AG04449 (cell line): ENCODE results near the gene LPAR1.

Experiments
- CTCF ChIA-PET: fragments of 350-600 bp; formaldehyde crosslinking; extraction: SDS; loops from one replicate; lab custom pipeline; 2021; ENCODE audit warnings: antibody characterized with exemption; lab: Yijun Ruan, JAX
- POLR2A ChIA-PET: fragments of 400-600, 350-600 bp; formaldehyde crosslinking; extraction: SDS; loops from one replicate; lab custom pipeline; 2020; ENCODE audit warnings: antibody characterized with exemption, inconsistent platforms; lab: Yijun Ruan, JAX
- DNase-seq: peaks from one replicate; pipeline ENCODE4 v3.0.0-alpha.2; 2010; ENCODE audit warnings: low read depth, low spot score
- H3K4me3 ChIP-seq: 2 replicates; pipeline ENCODE4 v1.5.1; 2011; ENCODE audit warnings: low read depth, mild to moderate bottlenecking, control low read depth, low read length
- CTCF ChIP-seq: IDR thresholded peaks from one replicate; pipeline ENCODE4 v1.5.1; 2011; ENCODE audit warnings: mild to moderate bottlenecking, moderate library complexity, low read length, control low read depth, inconsistent platforms; ENCODE audit not compliant: insufficient read depth; ENCODE audit errors: missing control alignments

The LPAR1 gene

GRCh38 chr9:111041902-111042301 lies 3.6 kb upstream of the LPAR1 start:
- H3K4me3 ChIP-seq = no peak overlapping the region
- TF ChIP-seq CTCF = no peak
- POLR2A ChIA-PET = no interaction called here
- DNase-seq = no peak
- CTCF ChIA-PET = interaction anchor here (2.2 kb wide), 1 partner anchor 8 kb away, joined by 5 read pairs; no protein-coding TSS in a partner anchor

- H3K4me3 ChIP-seq = no peak overlapping the region
- TF ChIP-seq CTCF = no peak
- ChIA-PET POLR2A (no interaction called here), CTCF (interaction anchor here (2.2 kb wide), 1 partner anchor 10 kb away, joined by 5 read pairs; no protein-coding TSS in a partner anchor)
- DNase-seq = no peak
Observed at GRCh38 chr9:111040494-111040893, 2.2 kb upstream of the LPAR1 start.

- no peak for DNase-seq
- peak overlapping the region; percentile 83 for H3K4me3 ChIP-seq
- no peak for TF ChIP-seq CTCF
- POLR2A ChIA-PET = interaction anchor here (0.7 kb wide), 1 partner anchor 328 kb away, joined by 3 read pairs; no protein-coding TSS in a partner anchor
- CTCF ChIA-PET = interaction anchor here (0.9 to 1.8 kb wide), 3 partner anchors 9 to 261 kb away, joined by 3 to 4 read pairs (median 3); no protein-coding TSS in a partner anchor
Observed at GRCh38 chr9:111039231-111039906, 1.1 kb upstream of the LPAR1 start.

GRCh38 chr9:111037708-111038330 lies 451 bp downstream of the LPAR1 start:
- CTCF ChIA-PET = no interaction called here
- peak; percentile 9 for TF ChIP-seq CTCF
- DNase-seq = no peak
- POLR2A ChIA-PET = no interaction called here
- H3K4me3 ChIP-seq = peak overlapping the region; percentile 83

GRCh38 chr9:111037356-111037707 lies 938 bp downstream of the LPAR1 start:
- ChIA-PET POLR2A (interaction anchor here (1.2 kb wide), 1 partner anchor 66 kb away, joined by 3 read pairs; no protein-coding TSS in a partner anchor), CTCF (interaction anchor here (1.1 to 2.7 kb wide), 3 partner anchors 10 to 261 kb away, joined by 3 to 24 read pairs (median 9); no protein-coding TSS in a partner anchor)
- peak overlapping the region; percentile 83 for H3K4me3 ChIP-seq
- DNase-seq = no peak
- TF ChIP-seq CTCF = no peak

GRCh38 chr9:111036946-111037345 lies 1.3 kb downstream of the LPAR1 start:
- CTCF ChIA-PET = interaction anchor here (1.0 to 2.7 kb wide), 5 partner anchors 8 to 261 kb away, joined by 3 to 24 read pairs (median 4); no protein-coding TSS in a partner anchor
- no peak for TF ChIP-seq CTCF
- H3K4me3 ChIP-seq = peak overlapping the region; percentile 83

More at GRCh38 chr9:111036946-111037345, 1.3 kb downstream of the LPAR1 start:
- POLR2A ChIA-PET = interaction anchor here (1.2 kb wide), 1 partner anchor 65 kb away, joined by 3 read pairs; no protein-coding TSS in a partner anchor
- no peak for DNase-seq
